Measurements from ENCODE around the gene MRPL9.

The MRPL9 gene

DNA sequence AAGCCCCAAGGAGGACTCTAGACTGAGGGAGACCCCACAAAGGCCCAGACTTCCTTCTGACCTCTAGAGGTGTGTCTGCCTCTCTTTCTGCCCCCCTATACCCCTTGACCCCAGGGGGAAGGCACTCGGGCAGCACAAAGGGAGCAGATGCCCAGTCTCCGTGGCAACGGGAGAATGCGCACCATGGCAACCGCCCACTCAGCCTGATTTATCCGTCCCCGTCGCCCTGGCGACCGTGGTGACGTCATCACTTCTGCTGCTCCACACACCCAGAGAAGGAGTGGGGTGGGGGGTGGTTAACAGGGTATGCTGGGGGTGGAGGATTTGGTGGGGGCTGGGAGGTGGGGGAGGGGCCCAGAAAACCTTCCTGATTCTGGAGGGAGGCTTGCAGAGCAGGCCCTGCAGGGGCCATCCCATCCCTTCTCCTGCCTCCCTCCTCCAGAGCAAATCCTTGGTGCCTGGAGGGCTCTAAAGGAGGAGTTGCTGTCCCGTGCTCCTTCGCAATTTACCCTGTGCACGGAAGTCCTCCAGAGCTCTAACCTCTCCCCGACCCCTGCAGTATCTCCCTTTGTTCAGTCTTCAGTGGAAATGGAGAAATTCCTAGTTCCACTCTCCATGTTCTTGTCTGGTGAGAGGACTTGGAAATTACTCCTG, 53.0 kb downstream of the MRPL9 start:
- no peak for ATAC-seq

Data from activated CD4-positive, CD25-positive, alpha-beta regulatory T cell treated with anti-CD3 and anti-CD28 coated beads, Interleukin-2, amount 50 U/mL, for 24 hours (primary cell).